DND-41 (cell line): ENCODE results near the gene SLC1A2.

Experiments used
- CTCF ChIP-seq: IDR thresholded peaks from 2 replicates; pipeline ENCODE4 v1.5.1; 2012; ENCODE audit warnings: borderline replicate concordance, low read length, moderate library complexity, mild to moderate bottlenecking; ENCODE audit not compliant: poor library complexity, severe bottlenecking; ENCODE audit errors: extremely low read depth
- EZH2 ChIP-seq: IDR thresholded peaks from 3 replicates; pipeline ENCODE4 v1.6.1; 2012; ENCODE audit warnings: borderline replicate concordance, low read depth, mild to moderate bottlenecking, moderate library complexity, low read length, inconsistent platforms; ENCODE audit not compliant: severe bottlenecking

- TF ChIP-seq CTCF, result no peak
- no peak for TF ChIP-seq EZH2
These were observed 131.9 kb downstream of the SLC1A2 start for GRCh38 chr11:35287344-35287890.
